GM12874 (cell line): ENCODE measurements around the gene IFT122.

Experiments
- TF ChIP-seq, protein P1 (sequence below): IDR thresholded peaks from 2 replicates; pipeline ENCODE4 v1.5.1; 2011; ENCODE audit warnings: low read depth, mild to moderate bottlenecking, control low read depth, low read length, moderate library complexity; ENCODE audit not compliant: insufficient read depth

IFT122 gene

DNA sequence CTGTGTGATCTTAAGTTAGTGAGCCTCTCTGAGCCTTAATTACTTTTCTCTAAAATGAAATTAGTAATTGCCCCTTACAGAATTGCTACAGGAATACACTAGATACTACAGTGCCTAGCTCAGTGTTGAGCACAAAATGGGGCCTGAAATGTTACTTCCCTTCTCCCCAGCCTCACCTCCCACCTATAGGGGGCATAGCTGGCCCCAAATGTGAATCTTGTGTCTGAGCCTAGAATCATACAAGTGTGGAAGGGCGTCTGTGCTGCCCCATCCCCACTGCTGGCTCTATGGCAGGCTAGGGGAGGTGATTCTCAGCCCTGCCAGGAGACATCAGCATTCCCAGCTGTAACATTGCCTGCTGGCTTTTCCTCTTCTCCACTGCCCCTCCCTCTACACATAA, 42.7 kb downstream of the IFT122 start:
- TF ChIP-seq, protein P1, sequence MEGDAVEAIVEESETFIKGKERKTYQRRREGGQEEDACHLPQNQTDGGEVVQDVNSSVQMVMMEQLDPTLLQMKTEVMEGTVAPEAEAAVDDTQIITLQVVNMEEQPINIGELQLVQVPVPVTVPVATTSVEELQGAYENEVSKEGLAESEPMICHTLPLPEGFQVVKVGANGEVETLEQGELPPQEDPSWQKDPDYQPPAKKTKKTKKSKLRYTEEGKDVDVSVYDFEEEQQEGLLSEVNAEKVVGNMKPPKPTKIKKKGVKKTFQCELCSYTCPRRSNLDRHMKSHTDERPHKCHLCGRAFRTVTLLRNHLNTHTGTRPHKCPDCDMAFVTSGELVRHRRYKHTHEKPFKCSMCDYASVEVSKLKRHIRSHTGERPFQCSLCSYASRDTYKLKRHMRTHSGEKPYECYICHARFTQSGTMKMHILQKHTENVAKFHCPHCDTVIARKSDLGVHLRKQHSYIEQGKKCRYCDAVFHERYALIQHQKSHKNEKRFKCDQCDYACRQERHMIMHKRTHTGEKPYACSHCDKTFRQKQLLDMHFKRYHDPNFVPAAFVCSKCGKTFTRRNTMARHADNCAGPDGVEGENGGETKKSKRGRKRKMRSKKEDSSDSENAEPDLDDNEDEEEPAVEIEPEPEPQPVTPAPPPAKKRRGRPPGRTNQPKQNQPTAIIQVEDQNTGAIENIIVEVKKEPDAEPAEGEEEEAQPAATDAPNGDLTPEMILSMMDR, result peak; percentile 30; the same call in 1 of the 2 replicates

DNA sequence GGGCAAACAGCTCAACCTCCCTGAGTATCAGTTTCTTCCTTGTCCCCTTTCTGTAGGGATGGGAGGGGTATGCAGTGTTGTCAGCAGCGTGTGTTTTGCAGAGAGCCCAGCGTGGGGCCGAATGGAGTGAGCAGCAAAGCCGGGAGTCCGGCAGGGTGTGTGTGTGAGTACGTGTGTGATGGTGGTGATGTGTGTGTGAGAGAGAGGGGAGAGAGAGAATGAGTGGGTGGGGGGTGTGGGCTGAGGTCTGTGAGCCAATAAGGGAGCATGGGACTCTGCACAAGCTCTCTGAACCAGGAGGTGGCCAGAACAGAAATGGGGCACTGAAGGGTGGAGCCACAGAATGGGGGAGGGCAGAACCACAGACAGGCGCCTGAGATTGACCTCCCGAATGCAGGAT, 43.8 kb downstream of the IFT122 start:
- TF ChIP-seq, protein P1, result no peak

DNA sequence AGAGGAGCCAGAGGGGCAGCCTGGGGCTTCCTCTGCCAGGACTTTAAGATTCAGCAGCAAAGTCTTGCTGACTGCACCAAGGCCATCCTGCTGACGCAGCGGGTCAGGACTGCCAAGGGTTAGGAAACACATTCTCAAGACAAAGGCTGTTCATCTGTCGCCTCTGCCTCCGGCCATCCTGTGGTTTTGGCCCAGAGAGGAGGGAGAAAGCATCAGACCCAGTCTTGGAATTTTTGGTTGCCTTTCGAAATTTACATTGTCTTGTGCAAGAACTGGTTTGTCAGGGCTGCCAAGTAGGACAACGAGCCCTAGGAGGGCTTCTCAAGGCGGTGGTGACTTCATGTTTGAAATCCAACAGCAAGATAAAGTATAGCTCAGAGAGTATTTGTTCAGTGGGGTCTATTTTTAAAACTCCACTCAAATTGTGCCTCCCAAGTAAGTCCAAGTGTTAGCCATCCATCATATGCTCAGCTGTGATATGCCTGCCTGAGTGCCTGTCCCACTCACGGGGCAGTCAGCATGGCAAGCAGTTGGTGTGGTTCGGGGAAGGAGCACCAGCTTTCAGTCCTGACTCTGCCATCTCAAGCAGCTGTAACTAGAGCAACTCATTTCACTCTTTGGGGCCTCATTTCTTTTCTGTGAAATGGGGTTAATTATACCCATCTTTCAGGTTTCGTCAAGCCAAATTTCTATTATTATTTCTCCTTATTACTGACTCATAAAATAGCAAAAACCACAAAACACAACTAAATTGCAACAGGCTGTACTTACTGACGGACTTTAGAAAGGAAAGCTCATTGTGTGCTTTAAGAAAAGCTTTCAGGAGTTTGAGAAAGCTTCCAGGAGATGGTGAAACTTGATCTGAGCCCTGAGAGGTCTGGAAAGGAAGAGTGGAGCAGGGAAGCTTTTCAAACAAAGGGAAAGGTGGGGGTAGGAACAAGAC, 46.0 kb downstream of the IFT122 start:
- TF ChIP-seq, protein P1, result no peak

DNA sequence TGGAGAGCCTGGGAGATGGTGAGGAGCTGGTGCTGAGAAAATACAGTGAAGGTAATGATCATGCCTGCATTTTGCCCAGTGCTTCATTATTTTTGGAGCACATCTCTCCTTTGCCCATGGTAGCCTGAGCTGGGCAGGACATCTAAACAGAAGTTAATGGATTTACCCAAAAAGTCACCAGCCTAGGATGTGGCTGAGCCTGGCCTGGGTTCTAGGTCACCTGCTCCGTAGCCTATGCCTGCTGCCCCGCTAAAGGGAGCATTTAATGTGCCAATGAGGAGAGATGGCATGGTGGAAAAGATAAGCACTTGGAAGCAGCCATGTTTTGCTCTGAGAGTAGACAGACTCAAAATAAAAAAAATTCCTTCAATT, 46.6 kb downstream of the IFT122 start:
- TF ChIP-seq, protein P1, result no peak

DNA sequence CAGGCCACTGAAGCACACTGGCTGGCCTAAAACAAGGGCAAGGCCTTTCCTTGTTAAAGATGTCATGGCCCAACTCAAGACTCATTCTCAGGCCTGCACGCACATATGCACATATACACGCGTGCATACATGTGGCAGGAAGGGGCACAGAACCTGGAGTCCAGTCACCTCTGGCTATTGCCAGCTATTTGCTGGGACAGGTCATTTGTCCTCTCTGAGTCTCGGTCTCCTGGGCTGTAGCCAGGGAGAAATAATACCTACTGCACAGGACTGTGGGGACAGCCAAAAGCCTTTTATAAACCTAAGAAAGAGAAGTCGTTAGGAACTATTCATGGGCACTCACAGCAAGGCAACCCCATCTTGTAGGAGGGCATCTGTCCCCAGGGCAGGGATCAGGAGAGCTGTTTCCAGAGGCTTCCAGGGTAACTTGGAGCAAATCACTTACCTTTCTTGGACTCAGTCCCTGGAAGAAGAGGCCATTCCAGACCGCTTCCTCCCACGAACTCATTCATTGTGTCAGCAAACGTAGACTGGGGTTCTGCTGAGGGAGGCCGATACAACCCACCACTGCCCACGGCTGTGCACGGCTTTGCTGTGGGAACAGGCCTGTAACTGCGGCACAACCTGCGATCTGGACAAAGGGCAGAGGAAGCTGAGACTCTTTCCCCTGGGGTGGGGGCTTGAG, 47.3 kb downstream of the IFT122 start:
- TF ChIP-seq, protein P1, result no peak

DNA sequence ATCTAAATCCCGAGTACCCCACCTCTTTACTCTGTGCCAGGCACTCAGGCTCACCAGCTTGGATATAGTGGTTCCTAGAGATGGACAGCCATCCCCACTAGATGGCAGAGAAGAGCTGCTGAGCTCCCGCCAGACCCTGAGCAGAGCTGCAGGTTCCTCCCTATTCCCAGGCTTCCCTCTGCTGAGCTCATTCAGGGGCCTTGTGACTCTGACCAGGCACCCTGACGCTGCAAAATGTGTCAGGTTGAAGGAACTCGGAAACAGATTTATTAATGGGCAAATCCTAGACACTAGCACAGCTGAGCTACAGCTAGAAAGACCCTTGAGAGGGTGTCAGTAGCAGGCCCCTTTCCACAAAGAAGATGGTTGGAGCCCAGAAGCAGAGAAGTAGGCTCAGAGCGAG, 50.2 kb downstream of the IFT122 start:
- TF ChIP-seq, protein P1, result peak; percentile 85

DNA sequence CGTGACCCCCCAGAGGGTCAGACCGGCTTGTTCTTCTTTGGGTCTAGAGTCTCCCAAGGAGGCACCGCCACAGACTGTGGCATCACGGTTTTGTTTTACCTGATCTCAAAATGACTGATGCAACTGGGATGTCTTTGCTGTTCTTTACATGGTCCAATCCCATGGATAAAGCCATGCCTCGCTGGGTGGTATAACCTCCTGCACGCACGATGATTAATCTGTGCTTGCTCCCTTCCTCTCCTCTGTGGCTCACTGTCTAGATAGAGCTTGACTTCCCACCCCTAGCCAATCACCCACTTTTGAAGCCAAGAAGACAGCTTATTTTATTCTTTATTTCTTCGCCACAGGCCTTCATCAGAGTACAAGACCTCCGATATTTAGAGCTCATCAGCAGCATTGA, 51.8 kb downstream of the IFT122 start:
- TF ChIP-seq, protein P1, result no peak
